Esophagus squamous epithelium (tissue), 4 donors: ENCODE data around the gene KCNQ1.

Experiments
- CTCF ChIP-seq, 6 experiments: fragments of 450-650 bp in 4 of 6; fragments of 200-600 bp in 2 of 6; sonication (generic) in 2 of 6; IDR thresholded peaks; one replicate each; pipeline ENCODE4 v1.5.1; 2016 to 2019; ENCODE audit warnings: antibody characterized with exemption in 6 of 6, mild to moderate bottlenecking in 4 of 6, moderate library complexity in 4 of 6
- POLR2A ChIP-seq, 4 donors: fragments of 450-650 bp; IDR thresholded peaks; one replicate each; pipeline ENCODE4 v1.6.1; 2017; ENCODE audit warnings: antibody characterized with exemption in 4 of 4, mild to moderate bottlenecking in 4 of 4, moderate library complexity in 3 of 4

DNA sequence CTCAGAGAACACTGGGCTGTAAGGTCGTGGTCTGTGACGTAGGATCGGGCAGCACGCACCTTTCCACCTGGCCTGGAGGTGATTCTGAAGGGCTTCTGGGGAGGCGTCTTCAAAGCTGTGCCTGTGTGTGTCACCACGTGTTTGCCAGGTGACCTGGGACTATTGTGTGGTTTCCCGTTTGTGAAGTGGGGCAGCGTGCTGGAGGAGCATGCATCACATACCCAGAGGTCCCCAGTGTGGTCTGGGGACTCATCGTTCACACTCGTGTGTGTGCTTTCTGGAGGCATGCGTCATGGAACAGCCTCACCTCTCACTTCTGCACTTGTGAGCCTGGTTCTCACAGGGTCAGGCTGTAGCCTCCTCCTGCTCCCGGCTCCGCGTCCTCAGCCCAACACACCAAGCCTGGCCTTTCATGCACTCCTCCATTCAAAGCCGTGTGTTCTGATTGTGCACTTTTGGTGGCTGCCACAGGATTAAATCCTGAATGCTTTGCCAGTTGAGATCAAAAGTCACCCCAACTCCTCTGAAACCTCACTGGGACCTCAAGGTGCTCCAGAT lies 148.7 kb downstream of the KCNQ1 start:
- TF ChIP-seq POLR2A (IDR thresholded peaks at IDR 0.05), result no peak
- TF ChIP-seq CTCF (IDR thresholded peaks at IDR 0.05), result no peak
